Measurements from ENCODE around the gene KIF25.

Gene KIF25

DNA sequence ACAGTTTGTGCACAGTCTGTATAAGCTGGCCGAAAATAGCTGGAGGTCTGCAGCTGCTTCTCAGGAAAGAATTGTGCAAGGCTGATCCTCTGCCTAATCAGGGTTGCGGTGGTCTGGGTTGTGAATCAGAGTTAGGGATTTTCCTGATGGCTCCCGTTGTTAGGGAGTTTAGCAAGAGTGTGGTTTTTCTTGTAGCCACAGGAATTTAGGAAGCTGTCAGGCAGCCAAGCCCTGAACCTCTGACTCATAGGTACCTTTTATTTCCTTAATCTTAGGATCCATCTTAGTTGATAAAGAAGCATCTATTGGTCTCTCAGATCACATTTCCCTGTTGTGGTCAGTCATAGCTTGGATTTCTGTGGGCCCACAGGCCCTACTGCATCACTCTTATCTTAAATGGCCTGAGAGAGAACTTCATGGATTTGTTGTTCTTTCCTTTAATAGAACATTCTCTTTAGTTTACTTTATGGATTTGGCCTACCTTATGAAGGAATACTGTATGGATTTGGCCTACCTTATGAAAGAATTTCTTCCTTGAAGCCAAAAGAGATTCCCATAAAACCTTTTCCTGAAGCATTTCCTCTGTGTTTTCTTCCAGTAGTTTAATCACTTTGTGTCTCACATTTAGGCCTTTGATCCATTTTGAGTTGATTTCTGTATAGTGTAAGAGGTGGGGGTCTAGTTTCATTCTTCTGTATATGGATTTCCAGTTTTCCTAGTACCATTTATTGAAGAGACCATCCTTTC is 10.3 kb downstream of the KIF25 start:
- TF ChIP-seq, protein P1, sequence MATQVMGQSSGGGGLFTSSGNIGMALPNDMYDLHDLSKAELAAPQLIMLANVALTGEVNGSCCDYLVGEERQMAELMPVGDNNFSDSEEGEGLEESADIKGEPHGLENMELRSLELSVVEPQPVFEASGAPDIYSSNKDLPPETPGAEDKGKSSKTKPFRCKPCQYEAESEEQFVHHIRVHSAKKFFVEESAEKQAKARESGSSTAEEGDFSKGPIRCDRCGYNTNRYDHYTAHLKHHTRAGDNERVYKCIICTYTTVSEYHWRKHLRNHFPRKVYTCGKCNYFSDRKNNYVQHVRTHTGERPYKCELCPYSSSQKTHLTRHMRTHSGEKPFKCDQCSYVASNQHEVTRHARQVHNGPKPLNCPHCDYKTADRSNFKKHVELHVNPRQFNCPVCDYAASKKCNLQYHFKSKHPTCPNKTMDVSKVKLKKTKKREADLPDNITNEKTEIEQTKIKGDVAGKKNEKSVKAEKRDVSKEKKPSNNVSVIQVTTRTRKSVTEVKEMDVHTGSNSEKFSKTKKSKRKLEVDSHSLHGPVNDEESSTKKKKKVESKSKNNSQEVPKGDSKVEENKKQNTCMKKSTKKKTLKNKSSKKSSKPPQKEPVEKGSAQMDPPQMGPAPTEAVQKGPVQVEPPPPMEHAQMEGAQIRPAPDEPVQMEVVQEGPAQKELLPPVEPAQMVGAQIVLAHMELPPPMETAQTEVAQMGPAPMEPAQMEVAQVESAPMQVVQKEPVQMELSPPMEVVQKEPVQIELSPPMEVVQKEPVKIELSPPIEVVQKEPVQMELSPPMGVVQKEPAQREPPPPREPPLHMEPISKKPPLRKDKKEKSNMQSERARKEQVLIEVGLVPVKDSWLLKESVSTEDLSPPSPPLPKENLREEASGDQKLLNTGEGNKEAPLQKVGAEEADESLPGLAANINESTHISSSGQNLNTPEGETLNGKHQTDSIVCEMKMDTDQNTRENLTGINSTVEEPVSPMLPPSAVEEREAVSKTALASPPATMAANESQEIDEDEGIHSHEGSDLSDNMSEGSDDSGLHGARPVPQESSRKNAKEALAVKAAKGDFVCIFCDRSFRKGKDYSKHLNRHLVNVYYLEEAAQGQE (IDR thresholded peaks at IDR 0.05; ENCODE audit: insufficient read depth in 1 of 2, low read depth in 2 of 2, low read length in 2 of 2): no peak
- no peak for TF ChIP-seq FOXP2 (optimal IDR thresholded peaks at IDR 0.05; ENCODE audit: borderline replicate concordance, extremely low read depth, extremely low read length, insufficient read depth)
- no peak for TF ChIP-seq POLR2AphosphoS5 (IDR thresholded peaks at IDR 0.05; ENCODE audit: low read depth, low read length)
- no peak for TF ChIP-seq SIN3A (IDR thresholded peaks at IDR 0.05; ENCODE audit: borderline replicate concordance, insufficient read depth, low read length)
- no peak for TF ChIP-seq TAF1 (IDR thresholded peaks at IDR 0.05; ENCODE audit: borderline replicate concordance, insufficient read depth, low read length)

DNA sequence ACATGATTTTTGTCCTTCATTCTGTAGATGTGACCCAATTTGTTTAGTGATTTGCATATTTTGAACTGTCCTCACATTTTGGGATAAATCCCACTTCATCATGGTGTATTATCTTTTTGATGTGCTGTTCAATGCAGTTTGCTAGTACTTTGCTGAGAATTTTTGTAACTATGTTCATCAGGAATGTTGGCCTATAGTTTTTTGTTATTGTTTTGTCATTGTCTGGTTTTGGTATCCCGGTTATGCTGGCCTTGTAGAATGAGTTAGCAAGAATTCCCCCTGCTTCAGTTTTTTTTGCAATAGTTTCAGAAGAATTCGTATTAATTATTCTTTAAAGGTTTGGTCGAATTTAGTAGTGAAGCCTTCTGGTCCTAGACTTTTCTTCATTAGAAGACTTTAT is 11.9 kb downstream of the KIF25 start:
- TF ChIP-seq SIN3A (IDR thresholded peaks at IDR 0.05; ENCODE audit: borderline replicate concordance, insufficient read depth, low read length): no peak
- TF ChIP-seq, protein P1 (IDR thresholded peaks at IDR 0.05; ENCODE audit: insufficient read depth in 1 of 2, low read depth in 2 of 2, low read length in 2 of 2): no peak
- TF ChIP-seq FOXP2 (optimal IDR thresholded peaks at IDR 0.05; ENCODE audit: borderline replicate concordance, extremely low read depth, extremely low read length, insufficient read depth): no peak
- no peak for TF ChIP-seq POLR2AphosphoS5 (IDR thresholded peaks at IDR 0.05; ENCODE audit: low read depth, low read length)
- TF ChIP-seq TAF1 (IDR thresholded peaks at IDR 0.05; ENCODE audit: borderline replicate concordance, insufficient read depth, low read length): no peak

DNA sequence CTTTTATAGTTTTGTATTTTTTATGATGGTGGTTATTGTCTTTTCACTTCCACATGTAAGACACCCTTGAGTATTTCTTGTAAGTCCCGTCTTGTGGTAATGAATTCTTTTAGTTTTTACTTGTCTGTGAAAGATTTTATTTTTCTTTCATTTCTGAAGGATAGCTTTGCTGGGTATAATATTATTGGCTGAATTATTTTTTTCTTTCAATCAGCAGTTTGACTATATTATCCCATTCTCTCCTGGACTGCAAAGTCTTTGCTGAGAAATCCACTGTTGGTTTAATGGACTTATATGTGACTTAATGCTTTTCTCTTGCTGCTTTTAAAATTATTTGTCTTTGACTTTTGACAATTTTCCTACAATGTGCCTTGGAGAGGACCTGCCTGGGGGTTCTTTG is 13.8 kb downstream of the KIF25 start:
- TF ChIP-seq SIN3A (IDR thresholded peaks at IDR 0.05; ENCODE audit: borderline replicate concordance, insufficient read depth, low read length): no peak
- TF ChIP-seq FOXP2 (optimal IDR thresholded peaks at IDR 0.05; ENCODE audit: borderline replicate concordance, extremely low read depth, extremely low read length, insufficient read depth): no peak
- TF ChIP-seq, protein P1 (IDR thresholded peaks at IDR 0.05; ENCODE audit: insufficient read depth in 1 of 2, low read depth in 2 of 2, low read length in 2 of 2): no peak
- TF ChIP-seq POLR2AphosphoS5 (IDR thresholded peaks at IDR 0.05; ENCODE audit: low read depth, low read length): no peak

DNA sequence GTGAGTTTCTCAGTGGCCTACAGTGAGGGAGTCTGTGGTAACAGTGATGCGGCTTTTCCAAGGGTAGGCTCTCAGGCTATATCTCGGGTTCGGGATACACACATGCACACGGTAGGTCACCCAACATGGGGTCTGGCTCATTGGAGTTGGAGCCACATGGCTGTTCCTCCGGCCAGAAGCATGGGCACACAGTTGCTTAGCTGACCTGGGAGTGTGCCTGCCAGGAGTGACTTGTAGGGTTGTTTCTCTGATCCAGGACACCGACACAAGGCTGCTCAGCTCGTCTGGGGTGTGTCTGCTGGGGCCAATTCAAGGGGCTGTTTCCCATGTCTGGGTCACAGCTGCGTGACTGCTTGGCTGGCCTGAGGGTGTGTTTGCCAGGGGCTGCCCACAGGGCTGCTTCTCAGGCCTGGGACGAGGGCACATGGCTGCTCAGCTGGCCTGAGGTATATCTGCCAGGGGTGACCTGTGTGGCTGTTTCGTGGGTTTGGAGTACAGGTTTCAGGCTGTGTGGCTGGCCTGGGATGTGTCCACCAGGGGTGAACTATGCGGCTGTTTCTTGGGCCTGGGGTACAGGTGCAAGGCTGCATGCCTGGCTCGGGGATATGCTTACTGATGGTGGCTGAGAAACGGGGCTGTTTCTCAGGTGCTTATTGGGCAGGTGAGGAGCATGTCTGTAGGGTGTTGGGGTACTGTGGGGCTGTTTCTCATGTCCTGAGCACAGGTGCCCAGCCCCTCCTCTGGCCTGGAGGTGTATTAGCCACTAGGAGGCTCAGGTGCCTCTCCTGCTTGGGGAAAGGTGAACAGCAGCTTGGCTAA is 15.2 kb downstream of the KIF25 start:
- TF ChIP-seq SIN3A (IDR thresholded peaks at IDR 0.05; ENCODE audit: borderline replicate concordance, insufficient read depth, low read length) (no peak), FOXP2 (optimal IDR thresholded peaks at IDR 0.05; ENCODE audit: borderline replicate concordance, extremely low read depth, extremely low read length, insufficient read depth) (no peak), TAF1 (IDR thresholded peaks at IDR 0.05; ENCODE audit: borderline replicate concordance, insufficient read depth, low read length) (no peak), POLR2AphosphoS5 (IDR thresholded peaks at IDR 0.05; ENCODE audit: low read depth, low read length) (no peak)
- TF ChIP-seq, protein P1 (IDR thresholded peaks at IDR 0.05; ENCODE audit: insufficient read depth in 1 of 2, low read depth in 2 of 2, low read length in 2 of 2): no peak

All from PFSK-1 (cell line).